Right kidney (tissue), 1 donor: ENCODE measurements around the gene AHSP.
A peak's percentile ranks its signal among the peaks of the same experiment; 100 is the strongest.
"Not testable (repeated sequence)": the region's sequence is repeated elsewhere in the genome, so short reads cannot be mapped to it uniquely, and the experiment has no call there.

Experiments used
- DNase-seq: peaks from one replicate; pipeline ENCODE4 v3.0.0-alpha.2; 2016

The AHSP gene

DNA sequence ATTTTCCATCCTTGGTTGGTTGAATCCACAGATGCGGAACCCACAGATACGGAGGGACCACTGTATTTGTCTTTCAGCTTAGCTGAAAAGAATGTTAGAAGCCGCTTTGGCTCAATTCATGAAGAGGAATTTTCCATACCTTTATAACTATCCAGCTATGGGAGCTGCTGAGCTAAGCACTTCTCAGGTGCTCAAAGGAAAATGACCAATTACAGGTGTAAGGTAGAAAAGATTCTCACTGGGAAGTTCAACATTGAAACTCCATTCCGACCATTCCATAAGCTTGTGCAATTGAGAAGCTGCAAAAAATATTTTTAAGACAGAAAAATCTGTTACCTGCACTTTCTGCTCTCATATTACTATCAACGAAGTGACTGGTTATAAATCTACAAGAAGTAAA is 2.7 kb downstream of the AHSP start:
- DNase-seq, result no peak

DNA sequence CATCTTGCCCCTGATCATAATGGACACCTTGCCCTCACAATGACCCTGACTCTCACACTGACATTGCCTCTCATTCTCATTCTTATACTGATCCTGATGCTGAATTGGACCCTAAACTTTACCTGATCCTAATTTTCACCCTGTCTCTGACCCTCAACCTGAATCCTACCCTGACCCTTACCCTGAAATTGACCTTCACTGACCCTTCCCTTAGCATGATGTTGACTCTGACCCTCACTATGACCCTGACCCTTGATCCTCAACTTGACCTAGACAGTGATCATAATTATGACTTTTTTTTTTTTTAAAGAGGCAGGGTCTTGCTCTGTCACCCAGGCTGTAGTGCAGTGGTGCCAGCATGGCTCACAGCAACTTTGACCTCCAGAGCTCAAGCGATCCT is 3.4 kb downstream of the AHSP start:
- no peak for DNase-seq

DNA sequence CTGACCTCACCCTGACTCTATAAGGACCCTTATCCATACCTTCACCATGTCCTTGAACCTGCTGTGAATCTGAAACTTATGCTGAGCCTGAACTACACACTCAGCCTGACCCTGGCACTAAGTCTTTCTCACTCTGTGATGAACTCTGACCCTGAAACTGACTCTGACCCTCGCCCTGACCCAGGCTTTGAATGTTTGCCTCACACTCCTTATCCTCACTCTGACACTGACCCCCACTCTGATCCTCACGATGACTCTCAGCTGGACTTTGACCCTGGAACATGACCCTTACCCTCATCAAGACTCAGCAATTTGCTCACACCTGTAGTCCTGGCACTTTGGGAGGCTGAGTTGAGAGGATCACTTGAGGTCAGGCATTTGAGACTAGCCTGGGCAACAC is 4.4 kb downstream of the AHSP start:
- DNase-seq, result no peak

DNA sequence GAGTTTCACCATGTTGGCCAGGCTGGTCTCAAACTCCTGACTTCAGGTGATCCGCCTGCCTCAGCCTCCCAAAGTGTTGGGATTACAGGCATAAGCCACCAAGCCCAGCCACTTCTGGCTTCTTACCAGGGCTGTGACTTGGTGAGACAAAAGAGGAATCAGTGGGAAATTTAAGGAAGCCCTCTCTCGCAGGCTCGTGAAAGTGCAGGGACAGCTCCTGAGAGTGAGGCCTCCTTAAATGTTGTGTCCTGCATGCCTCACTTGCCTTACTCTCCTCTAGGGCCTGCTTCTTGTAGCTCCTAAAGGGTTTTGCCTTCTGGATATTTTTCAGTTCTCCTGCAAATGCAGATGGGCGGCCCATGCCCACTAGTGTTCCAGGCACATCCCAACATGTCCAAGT is 5.2 kb downstream of the AHSP start:
- no peak for DNase-seq

DNA sequence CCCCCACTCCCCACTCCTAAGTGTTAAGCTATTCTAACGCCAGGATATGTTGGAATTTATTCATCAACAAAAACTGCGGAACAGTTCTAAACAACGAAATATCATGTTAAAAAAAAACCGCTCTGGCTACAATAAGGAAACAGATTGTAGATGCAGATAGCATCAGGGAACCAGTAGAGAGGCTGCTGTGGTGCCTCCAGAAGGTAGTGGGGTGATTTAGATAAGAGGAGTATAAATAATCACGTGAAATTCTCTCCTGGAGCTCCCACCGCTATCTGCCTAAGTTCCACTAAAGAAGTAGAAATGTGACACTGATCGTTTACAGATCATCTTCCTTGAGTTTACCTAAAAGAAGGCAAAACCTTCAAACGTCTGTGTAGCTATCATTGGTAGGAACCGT is 8.0 kb downstream of the AHSP start:
- no peak for DNase-seq

DNA sequence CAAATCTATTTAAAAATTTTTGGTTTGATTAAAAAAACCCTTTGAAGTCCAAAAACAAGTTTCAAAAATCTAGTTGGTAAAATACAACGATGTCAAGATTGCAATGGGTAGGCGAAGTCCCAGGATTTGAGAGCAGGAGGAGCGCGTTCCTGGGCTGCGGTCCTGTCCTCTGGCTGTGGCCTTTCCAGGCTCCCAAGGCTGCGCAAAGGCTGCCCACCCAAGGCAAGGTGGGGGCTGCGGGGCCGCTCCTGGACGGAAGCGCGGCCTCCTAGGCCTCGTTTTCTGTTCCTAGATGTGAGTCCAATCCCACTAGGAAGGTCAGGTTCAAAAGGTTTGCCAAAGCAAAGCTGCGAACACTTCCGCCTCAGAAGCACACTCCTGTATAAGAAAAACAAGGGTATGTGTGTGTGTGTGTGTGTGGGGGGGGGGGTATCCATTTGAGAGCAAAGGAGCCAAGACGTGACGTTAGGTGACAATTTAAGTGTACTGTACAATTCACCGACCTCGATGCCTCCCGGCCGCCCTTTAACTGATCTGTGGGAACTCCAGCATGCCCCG is 9.2 kb downstream of the AHSP start:
- no peak for DNase-seq

DNA sequence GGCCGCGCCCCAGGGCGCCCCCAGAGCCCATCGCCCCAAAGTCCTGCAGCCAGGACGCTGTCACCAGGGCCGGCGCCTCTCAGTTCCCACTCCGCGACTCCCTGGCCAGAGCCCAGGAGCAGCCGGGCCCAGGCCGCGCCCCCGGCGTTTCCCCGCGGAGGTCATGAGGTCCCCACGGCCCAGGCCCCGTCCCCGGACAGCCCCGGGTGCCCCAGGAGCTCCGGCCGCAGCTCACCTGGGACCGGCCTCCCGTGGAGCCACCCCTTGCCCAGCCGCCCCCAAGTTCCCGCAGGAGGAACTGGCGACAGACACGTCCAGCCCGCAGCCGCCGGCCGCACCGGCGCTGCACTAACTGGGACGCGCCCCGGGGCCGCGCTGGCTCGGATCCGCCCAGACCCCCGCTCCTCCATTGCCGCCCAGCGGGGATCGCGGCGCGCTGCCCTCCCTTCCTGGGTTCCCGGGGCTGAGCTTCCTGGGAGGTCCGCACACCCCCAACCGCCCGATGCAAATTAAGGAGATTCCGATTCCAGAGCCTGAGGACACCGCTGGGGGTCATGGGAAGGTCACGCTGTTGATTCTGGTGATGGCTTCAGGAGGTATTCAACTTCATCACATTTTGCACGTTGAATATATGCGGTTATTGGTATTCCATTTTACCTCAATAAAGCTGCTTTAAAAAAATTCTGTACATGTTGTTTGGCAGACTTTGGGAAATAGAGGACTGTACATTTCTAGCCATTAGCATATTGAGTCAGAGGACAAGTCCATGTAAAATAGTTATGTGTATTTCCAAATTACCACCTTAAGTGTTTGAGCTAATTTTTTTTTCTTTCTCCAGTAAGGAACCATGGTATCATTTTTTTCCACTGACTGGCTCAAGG is 9.9 kb downstream of the AHSP start:
- peak; percentile 61 for DNase-seq

DNA sequence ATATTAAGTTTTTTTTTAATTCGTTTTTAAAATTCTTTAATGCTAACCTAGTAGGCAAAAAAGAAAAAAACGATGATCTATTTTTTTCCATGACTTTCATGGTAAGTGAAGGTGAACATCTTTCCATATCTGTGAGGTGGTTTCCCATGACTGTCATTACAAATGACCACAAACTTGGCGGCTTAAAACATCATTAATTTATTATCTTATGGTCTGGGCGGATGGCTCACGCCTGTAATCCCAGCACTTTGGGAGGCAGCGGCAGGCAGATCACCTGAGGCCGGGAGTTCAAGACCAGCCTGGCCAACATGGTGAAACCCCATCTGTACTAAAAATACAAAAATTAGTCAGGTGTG is 10.5 kb downstream of the AHSP start:
- not testable (repeated sequence) for DNase-seq

DNA sequence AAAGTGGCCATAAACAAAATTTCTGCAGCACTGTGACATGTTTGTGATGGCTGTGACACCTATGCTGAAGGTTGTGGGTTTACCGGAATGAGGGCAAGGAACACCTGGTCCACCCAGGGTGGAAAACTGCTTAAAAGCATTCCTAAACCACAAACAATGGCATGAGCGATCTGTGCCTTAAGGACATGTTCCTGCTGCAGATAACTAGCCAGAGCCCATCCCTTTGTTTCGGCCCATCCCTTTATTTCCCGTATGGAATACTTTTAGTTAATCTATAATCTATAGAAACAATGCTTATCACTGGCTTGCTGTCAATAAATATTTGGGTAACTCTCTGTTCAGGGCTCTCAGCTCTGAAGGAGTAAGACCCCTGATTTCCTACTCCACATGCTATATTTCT is 12.1 kb downstream of the AHSP start:
- DNase-seq, result not testable (repeated sequence)

DNA sequence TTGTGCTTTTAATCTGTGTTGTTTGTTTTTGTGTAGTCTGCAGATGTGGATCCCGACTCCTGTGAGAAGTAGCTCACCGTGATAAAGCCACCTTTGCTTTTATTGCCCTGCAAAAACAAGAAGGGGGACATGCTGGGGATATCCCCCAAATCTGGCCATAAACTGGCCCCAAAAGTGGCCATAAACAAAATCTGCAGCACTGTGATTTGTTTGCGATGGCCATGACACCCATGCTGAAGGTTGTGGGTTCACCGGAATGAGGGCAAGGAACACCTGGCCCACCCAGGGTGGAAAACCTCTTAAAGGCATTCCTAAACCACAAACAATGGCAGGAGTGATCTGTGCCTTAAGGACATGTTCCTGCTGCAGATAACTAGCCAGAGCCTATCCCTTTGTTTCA is 15.1 kb downstream of the AHSP start:
- DNase-seq, result no peak

DNA sequence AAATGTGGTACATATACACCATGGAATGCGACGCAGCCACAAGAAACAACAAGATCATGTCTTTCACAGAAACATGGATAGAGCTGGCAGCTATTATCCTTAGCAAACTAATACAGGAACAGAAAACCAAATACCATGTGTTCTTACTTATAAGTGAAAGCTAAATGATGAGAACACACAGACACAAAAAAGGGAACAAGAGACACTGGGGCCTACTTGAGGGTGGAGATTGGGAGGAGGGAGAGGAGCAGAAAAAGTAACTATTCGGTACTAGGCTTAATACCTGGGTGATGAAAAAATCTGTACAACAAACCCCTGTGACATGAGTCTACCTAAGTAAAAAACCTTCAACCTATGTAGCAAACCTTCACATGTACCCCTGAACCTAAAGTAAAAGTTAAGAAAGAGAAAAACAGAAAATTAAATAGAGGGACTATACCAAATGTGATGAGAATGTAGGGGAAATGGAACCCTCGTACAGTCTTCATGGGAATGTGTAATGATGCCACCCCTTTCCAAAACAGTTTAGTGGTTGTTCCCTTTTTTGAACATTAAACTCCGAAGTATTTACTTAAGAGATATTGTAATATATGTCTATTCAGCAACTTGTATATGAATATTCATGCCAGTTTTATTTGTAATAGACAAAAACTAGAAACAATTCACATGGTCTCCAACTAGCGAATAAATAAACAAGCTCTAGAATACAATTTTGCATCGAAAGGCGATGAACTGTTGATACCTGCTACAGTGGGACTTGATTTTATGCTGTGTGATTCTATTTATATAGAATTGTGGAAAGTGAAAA is 33.9 kb downstream of the AHSP start:
- no peak for DNase-seq

DNA sequence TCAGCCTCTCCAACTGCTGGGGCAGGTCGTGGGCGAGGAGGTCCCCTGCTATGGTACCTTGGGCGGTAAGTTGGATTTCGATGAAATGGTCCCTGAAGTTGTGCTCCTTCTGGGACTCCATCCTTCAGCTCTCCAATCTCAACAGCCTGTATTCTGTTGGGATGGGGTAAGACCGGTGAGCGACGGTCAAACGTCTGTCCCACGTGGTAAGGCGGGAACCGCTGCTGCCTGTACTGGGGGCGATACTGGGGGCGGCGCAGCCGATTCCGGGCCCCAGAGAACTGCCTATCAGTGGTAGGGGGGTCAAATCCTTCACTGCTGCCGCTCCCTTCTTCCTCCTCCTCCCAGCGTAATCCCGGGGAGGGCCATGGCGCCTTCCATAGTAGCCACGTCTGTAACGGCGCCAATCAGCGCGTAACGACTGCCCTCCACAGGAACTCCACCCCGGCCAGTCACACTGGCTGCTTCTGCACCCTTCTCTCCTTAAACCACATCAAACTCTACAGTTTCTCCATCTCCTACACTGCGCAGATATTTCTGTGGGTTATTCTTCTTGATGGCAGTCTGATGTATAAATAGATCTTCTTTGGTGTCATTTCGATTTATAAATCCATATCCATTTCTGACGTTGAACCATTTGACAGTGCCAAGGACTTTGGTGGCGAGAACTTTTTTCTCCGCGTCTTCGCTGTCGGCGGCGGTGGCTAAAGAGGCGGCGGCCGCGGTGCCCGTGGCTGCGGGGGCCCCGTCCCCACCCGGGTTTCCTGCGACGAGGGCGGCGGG is 41.1 kb downstream of the AHSP start:
- peak; percentile 36 for DNase-seq

DNA sequence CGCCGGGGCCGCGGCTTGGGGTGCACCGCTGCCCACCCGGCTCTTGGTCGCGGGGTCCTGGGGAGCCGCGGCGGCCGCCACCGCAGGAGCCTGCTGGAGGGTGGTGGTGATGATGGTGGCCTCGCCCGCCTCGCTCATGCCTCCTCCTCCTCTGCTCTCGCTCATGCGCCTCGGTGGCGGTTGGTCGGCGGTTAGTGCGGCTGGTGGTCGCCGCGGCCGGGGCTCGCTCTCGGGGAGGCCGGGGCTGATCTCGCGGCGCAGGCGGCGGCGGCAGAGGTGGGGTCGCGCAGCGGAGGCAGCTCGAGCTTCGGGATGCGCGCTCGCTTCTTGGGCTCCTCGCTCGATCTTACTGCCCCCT is 41.6 kb downstream of the AHSP start:
- no peak for DNase-seq

DNA sequence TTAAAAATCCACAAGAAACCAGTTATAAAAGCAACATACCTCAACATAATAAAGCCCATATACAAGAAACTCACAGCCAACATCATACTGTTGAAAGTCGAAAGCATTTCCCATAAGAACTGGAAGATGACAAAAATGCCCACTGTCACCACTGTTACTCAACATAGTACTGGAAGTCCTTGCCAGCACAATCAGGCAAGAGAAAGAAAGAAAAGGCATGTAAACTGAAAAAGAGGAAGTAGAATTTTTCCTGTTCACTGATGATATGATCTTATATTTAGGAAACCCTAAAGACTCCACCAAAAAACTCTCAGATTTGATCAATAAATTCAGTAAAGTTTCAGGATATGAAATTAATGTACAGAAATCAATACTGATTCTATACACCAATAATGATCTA is 45.1 kb downstream of the AHSP start:
- no peak for DNase-seq

DNA sequence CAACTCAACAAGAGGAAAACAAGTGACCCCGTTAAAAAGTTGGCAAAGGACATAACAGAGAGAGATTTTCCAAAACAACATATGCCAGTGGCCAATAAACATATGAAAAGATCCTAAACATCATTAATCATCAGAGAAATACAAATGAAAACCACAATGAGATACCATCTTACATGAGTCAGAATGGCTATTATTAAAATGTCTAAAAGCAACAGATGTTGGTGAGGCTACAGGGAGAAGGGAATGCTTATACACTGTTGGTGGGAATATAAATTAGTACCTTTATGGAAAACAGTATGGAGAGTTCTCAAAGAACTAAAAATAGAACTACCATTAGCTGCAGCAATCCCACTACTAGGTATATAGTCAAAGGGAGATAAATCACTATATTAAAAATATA is 46.5 kb downstream of the AHSP start:
- not testable (repeated sequence) for DNase-seq

DNA sequence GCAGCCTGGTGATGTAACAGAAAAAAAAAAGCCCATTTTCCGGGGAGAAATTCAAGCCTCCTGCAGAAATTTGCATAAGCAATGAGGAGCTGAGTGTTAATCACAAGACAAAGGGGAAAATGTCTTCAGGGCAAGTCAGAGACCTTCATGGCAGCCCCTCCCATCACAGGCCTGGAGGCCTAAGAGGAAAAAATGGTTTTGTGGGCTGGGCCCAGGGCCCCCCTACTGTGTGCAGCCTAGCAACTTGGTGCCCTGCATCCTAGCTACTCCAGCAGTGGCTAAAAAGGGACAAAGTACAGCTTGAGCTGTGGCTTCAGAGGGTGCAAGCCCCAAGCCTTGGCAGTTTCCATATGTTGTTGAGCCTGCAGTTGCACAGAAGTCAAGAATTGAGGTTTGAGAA is 49.7 kb downstream of the AHSP start:
- no peak for DNase-seq
